NCI-H526 treated with DMSO at 0.1 percent for 48 hours (cell line): ENCODE data around the gene ECT2.
"Not testable (repeated sequence)": the region's sequence is repeated elsewhere in the genome, so short reads cannot be mapped to it uniquely, and the experiment has no call there.

ENCODE experiments used
- DNase-seq: peaks from one replicate; lab custom pipeline; 2025; lab: John Stamatoyannopoulos, UW

ECT2 gene

GRCh38 chr3:172811099-172811498 lies 60.6 kb downstream of the ECT2 start:
- DNase-seq, result no peak

- DNase-seq, result no peak
Observed at GRCh38 chr3:172813462-172813861, 62.9 kb downstream of the ECT2 start.

DNA sequence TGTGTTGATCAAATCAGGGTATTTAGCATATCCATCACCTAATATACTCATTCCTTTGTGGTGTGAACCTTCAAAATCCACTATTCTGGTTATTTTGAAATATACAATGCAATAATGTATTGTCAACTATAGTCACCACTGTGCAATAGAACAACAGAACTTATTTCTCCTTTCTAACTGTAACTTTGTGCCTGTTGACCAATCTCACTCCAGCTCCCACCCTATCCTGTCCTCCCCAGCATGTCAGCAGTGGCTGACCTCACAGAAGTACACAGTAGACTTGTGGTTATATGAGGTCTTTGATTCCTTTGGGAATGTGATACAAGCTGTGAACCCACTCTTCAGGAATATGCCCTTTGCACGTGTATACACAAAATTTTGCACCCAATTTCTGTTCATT lies 64.2 kb downstream of the ECT2 start:
- DNase-seq, result no peak

DNA sequence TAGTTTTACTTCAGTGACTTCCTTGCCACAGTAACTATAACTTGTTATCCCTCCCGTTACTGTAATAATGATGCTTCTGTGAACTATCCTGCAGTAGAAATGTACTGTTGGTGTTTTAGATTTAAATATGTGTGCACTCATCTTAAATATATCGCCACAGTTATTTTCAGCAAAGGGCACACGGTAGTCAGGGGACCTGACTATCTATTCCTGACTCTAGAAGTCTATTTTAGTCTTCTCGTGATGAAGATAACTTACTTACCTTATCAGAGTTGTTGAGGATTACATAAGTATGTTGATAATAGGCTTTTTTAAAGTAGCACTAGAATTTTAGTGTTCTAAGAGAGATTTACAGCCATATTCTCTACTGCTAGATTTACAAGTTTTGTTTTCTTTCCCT lies 65.3 kb downstream of the ECT2 start:
- DNase-seq, result no peak

GRCh38 chr3:172816281-172816680 lies 65.8 kb downstream of the ECT2 start:
- no peak for DNase-seq

- DNase-seq, result no peak
Observed at GRCh38 chr3:172816968-172817367, 66.4 kb downstream of the ECT2 start.

DNA sequence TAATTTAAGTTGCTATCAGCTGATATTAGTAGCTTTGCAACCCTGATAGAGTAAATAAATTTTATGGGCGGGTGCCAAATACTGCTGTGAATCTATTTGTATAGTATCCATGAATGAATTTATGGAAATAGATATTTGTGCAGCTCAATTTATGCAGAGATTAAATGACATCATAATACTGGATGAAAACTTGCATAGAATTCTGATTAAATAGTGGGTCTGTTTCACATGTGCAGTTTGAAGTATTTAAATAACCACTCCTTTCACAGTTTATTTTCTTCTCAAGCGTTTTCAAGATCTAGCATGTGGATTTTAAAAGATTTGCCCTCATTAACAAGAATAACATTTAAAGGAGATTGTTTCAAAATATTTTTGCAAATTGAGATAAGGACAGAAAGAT lies 70.0 kb downstream of the ECT2 start:
- DNase-seq, result no peak

DNA sequence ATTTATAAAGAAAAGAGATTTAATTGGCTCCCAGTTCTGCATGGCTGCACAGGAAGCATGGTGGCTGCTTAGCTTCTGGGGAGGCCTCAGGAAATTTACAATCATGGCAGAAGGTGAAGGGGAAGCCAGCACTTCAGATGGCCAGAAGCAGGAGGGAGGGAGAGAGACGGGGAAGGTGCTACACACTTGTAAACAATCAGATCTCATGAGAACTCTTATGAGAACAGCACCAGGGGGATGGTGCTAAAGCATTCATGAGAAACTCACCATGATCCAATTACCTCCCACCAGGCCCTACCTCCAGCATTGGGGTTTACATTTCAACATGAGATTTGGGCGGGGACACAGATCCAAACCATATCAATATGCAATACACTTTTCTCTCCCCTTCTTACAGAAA lies 73.7 kb downstream of the ECT2 start:
- no peak for DNase-seq

DNA sequence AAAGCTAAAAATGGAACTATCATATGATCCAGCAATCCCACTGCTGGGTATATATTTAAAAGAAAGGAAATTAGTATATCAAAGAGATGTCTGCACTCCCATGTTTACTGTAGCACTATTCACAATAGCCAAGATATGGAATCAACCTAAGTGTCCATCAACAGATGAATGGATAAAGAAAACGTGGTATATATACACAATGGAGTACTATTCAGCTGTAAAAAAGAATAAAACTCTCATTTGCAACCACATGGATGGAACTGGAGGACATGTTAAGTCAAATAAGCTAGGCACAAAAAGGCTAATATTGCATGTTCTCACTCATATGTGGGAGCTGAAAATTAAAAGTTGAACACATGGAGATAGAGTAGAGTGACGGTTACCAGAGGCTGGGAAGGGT lies 76.7 kb downstream of the ECT2 start:
- not testable (repeated sequence) for DNase-seq

DNA sequence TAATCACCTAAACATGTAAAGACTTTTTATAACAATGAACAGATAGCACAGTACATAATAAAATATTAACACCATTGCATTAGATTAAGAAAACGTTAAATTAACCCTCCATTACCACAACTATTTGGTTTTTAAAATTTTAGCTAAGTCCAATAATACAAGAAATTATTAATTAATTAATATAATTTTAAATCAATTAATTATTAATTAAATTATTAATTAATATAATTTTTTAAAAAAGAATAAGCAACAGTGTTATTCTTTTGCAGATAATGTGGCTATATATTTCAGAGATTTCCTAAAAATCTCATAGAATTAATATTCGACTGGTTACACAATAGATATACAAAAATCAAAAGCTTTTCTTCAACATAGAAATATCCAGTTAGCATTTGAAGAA lies 82.5 kb downstream of the ECT2 start:
- no peak for DNase-seq

GRCh38 chr3:172836390-172836997 lies 86.0 kb downstream of the ECT2 start:
- DNase-seq, result peak; percentile 45

DNA sequence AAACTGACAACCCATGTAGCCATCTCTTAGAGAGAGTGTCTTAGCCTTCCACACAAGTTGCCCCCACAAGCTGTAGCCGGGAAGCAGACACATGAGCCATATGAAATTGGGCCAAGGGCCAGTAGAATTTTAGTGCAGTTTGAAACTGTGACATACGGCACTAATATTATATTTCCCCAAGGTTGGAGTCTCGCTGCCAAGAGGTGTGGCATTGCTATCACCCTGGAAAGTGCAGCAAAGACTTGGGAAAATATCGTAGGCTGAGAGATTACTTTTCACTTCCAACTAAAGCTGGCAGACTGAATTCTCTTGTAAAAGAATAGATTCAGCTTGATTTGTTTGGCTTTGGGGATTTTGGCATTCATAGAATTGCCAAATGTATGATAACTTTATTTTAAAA lies 89.2 kb downstream of the ECT2 start:
- no peak for DNase-seq

DNA sequence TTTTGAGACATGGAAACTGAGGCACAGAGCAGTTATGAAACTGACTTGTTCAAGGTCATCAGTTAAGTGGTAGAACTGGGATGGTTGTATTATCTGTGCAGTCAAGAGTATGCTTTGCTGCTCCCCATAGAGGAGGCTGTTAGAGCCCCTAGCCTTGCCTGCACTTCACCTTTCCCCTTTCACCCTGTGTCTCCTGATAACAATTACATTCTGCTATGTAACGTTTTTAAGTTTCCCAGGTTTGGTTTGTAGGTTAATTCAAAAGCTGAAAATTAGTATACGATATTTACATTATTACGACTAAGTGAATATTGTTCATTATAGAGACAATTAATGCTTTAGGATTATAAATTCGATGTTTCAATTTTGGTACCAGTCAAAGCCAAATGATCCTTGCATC lies 89.9 kb downstream of the ECT2 start:
- DNase-seq, result no peak

DNA sequence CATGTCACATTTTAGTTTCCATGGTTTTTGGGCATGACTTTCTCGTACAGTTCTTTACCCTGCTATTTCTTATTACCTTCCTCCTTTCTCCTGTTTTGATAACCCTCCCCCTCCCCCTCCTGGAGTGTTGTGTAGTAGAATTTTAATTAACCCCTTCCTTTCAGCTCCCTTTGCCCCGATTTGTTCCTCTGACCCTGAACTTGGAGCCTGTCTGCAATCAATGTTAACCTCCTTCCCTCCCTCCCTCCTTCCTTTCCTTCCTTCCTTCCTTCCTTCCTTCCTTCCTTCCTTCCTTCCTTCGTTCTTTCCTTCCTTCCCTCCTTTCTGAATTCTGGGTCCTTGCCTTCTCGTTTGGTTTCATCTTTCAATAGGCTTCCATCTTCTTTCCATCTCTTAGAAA lies 90.4 kb downstream of the ECT2 start:
- DNase-seq, result no peak

DNA sequence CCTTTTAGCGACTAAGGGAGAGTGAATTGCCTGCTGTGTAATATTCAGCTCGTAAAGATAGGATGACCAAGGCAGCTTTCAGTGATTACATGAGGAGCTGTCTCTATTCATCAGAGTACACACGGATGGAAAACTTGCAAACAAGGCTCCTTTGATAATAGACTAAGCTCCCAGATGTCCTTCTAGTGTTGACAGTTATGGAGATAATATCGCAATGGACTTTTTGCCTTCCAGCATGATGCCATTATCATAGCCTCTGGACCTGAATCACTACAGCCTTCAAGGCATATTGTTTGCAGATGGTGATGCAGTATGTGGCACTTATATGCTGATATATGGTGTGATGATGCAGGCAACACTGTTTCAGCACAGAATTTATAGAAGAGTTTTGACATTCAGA lies 93.9 kb downstream of the ECT2 start:
- DNase-seq, result no peak

DNA sequence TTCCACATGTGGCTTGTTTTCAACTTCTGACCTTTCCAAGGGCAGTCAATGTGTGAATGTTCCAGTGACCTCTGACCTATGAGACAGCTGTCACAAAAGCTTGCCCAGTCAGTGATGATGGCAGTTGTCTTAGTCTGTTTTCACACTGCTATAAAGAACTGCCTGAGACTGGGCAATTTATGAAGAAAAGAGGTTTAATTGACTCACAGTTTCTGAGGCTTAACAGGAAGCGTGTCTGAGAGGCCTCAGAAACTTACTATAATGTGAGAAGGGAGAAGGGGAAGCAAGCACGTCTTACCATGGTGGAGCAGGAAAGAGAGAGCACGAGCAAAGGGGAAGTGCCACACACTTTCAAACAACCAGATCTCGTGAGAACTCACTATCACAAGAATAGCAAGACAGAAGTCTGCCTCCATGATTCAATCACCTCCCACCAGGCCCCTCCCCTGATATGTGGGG lies 95.6 kb downstream of the ECT2 start:
- DNase-seq, result no peak

GRCh38 chr3:172846706-172847105 lies 96.2 kb downstream of the ECT2 start:
- DNase-seq, result peak; percentile 7

DNA sequence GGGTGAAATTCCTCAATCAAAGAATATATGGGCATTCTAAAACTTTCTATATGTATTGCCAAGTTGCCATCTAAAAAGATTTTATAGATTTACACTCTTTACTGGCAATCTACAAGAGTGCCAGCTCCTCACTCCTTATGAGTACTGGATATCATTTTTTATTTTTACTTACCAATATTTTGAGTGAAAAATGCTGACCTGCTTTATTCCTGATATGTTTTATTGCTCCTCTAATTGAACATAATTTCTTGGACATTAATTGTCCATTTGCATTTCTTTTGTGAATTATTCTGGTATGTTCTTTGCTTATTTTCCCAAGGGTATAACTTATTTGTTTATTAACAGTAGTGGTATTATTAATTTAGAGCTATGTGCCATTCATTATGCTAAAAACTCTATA lies 96.8 kb downstream of the ECT2 start:
- DNase-seq, result no peak

DNA sequence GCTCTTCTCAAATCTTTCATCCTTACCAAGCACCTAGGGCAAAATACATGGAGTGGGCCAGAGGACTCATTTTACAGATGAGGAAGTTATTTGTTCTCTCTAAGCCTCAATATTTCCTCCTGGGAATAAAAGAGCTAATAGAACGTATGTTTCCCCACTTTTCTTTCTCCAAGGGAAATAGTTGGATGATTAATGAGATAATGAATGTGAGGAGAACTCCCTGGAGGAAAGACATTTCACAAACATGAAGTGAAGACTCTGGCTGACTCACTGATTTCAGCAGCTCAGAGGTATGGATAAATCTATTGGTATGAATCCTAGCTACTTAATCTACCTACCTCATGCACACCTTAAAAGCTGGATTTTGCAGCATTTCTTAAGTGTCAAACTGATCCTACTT lies 98.4 kb downstream of the ECT2 start:
- no peak for DNase-seq

DNA sequence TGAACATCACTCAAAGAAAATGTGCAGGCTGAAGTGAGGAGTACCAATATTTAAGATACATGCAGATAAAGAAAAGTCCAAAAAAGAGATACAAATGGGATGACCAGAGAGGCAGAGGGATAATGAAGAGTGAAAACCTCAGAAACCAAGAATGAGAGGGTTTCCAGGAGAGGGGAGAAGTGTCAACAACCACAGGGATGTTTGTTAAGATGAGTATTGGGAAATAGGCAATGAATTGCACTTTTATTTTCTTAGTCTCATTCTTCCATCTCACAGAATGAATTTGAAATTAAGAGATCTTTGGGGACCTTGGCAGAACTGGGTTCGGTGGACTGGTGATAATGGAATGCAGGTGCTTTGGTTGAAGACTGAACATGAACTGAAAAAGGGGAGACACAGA lies 102.5 kb downstream of the ECT2 start:
- no peak for DNase-seq

GRCh38 chr3:172853921-172854666 lies 103.6 kb downstream of the ECT2 start:
- DNase-seq, result no peak

DNA sequence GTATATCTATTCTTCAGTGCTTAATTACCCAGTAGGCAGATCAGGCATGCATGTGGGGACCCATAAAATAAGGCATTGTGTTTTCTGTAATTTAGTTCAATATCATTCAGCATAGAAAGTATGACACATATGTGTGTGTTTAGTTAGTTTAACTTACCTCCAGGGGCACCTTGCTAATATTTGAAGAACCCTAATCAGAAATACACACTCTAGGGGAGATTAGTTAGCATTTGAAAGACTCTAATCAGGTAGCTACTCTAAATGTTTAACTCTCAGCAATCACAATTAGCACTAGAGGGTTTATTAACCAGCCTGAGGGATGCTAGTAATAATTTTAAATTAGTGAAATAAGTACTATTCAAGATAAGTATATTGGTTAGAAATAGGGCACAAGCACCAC lies 104.5 kb downstream of the ECT2 start:
- no peak for DNase-seq

- DNase-seq, result no peak
Observed at GRCh38 chr3:172856795-172857742, 106.5 kb downstream of the ECT2 start.
